Pancreas (tissue), 10 donors: ENCODE measurements around the gene ZP1. TPM values are rescaled to one million over a fixed set of nuclear protein-coding genes. Genes with fewer than 3 reads are reported as not detected.
A peak's percentile ranks its signal among the peaks of the same experiment; 100 is the strongest.

Experiments used
- ATAC-seq, 4 donors: fragments of 200-7000 bp; cut with Tn5 transposase; one replicate each; pipeline versions ENCODE4 v1.8.0 to v1.9.1; 2020; ENCODE audit warnings: mild to moderate bottlenecking in 4 of 4, moderate library complexity in 4 of 4
- DNase-seq, 6 donors: peaks; one replicate each; pipeline ENCODE4 v3.0.0-alpha.2; 2020
- FAIRE-seq: peaks from 2 replicates; lab custom pipeline; 2012; peaks lifted over from hg19 to GRCh38; lab: Jason Lieb, UNC
- H3K27ac ChIP-seq, 4 donors: fragments of 200-600 bp; sonication (generic); 1 replicate in 3 of 4; 2 replicates in 1 of 4; pipeline versions ENCODE4 v1.5.0 to v1.8.0; 2020
- H3K27me3 ChIP-seq, 4 donors: fragments of 200-600 bp; one replicate each; pipeline ENCODE4 v1.8.0; 2021
- H3K36me3 ChIP-seq, 3 donors: fragments of 200-600 bp; sonication (generic) in 1 of 3; one replicate each; pipeline versions ENCODE4 v1.5.0 to v1.8.0; 2020 to 2021
- H3K4me1 ChIP-seq, 3 donors: fragments of 200-600 bp; one replicate each; pipeline ENCODE4 v1.8.0; 2021
- H3K4me3 ChIP-seq, 4 donors: fragments of 200-600 bp; sonication (generic) in 2 of 4; one replicate each; pipeline versions ENCODE4 v1.5.0 to v1.8.0; 2020 to 2021
- H3K9me3 ChIP-seq, 4 donors: fragments of 200-600 bp; one replicate each; pipeline ENCODE4 v1.8.0; 2021
- WGBS, 2 donors: extraction: QIAGEN DNeasy Blood & Tissue Kit; methylation state at CpG; one replicate each; pipeline ENCODE4 v1.1.7; 2013; 5-methylcytosine and 5-hydroxymethylcytosine counted together
- intact Hi-C, 3 donors: fragments of 100-400 bp; cut with DNase I; formaldehyde crosslinking; loops; one replicate each; pipeline versions ENCODE4 v1.11.1 to v1.14.2; 2022
- polyA plus RNA-seq, 2 donors: library from polyadenylated mRNA; stranded (reverse); fragments of 200-250 nt; gene quantifications; one replicate each; pipeline ENCODE4 v1.2.3, GENCODE V29; 2013
- total RNA-seq, 6 donors: library from RNA; stranded (reverse); fragmentation: NEBNext Ultra II Directional in 4 of 6; extraction: Animal tissue kit (Norgen Biotek cat#: 25700) in 4 of 6; gene quantifications; one replicate each; pipeline versions ENCODE4 v1.2.1 to v1.2.4, GENCODE V29; 2021 to 2023
- TF ChIP-seq, protein P1 (sequence below), 4 donors: fragments of 200-600 bp; sonication (generic) in 3 of 4; IDR thresholded peaks; one replicate each; pipeline versions ENCODE4 v1.5.0 to v1.8.0; 2021; ENCODE audit warnings: antibody characterized with exemption in 4 of 4
- donor health status: healthy with polysubstance abuse.
- donor health status: DM: no; HTN: no; CAD: no; lungs with moderate emphysema.
- donor health status: DM: no; HTN: no; CAD: no.
- donor health status: control.
- donor health status: control.
- donor health status: Bipolar disorder and iron deficiency.
- donor health status: DM: yes; HTN: yes; CAD: no.
- donor health status: DM: no; HTN: no; CAD: no.
- donor health status: DM: no; HTN: no; CAD: no.
- donor health status: DM: yes; HTN: yes; CAD: no.

ZP1 gene
- total and polyA plus RNA-seq, 8 donors: 0.34 to 1.5 TPM; not detected in 6

DNA sequence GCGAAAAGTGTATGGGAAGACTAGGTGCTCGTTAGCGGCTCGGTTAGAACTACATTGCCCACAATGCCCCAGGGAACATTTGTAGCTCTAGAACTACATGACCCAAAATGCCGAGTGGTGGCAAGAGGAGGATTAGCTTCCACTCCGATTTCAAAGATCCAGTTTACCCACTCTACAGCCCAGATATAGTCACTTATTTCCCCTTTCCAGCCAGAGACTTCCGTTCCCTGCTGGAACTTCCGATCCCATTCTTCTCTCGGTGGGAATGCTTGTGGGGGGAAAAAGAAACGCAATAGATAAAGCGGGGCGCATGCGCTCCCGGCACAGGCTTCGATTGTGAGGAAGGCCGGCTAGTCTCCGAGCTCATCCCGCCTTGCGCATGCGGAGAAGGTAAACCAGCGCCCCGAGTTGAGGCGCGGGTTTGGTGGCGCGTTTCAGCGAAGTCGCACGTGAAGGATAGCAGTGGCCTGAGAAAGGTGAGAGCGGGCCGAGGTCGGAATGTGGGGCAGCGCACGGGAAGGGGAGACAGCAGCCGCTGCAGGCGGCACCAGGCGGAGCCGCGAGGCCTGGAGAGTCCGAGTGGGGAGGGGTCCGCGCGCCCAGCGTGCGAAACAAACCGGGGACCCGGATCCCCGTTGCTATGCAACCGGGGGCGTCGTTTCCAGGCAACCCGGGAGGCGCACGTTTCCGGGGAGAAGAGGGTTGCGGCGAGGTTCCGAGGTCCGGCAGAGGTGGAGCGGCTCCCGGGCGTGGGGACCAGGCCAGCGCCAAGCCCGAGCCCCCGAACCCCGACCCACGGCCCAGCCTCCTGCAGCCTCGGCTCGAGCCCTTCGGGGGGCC is 46.7 kb downstream of the ZP1 start, which contains the start of gene TMEM109:
TSS of gene TMEM109 (plus strand) at position 366 of the 840 bp plus-strand sequence. CDS start 5,536 bp downstream, outside the sequence.
- no peak for FAIRE-seq
- 0% methylated on average over 68 to 70 of the region's 70 CpGs for WGBS, 2 donors

GRCh38 chr11:60914633-60915247 is 47.4 kb downstream of the ZP1 start:
- 0 to 1% methylated on average over 31 of the region's 31 CpGs for WGBS, 2 donors
- intact Hi-C loops: no loop called here
- Histone ChIP-seq H3K4me3 (peak overlapping the region; percentile 62 to 96 (median 70)), H3K27ac (peak overlapping the region; percentile 74 to 94 (median 82)), H3K4me1 (peaks cover 0 to 9% (median 9%) of the 10 kb centered on the region in 3 donors), H3K9me3 (no peaks in the 10 kb centered on the region), H3K27me3 (no peaks in the 10 kb centered on the region), H3K36me3 (no peaks in the 10 kb centered on the region)
- TF ChIP-seq, protein P1, sequence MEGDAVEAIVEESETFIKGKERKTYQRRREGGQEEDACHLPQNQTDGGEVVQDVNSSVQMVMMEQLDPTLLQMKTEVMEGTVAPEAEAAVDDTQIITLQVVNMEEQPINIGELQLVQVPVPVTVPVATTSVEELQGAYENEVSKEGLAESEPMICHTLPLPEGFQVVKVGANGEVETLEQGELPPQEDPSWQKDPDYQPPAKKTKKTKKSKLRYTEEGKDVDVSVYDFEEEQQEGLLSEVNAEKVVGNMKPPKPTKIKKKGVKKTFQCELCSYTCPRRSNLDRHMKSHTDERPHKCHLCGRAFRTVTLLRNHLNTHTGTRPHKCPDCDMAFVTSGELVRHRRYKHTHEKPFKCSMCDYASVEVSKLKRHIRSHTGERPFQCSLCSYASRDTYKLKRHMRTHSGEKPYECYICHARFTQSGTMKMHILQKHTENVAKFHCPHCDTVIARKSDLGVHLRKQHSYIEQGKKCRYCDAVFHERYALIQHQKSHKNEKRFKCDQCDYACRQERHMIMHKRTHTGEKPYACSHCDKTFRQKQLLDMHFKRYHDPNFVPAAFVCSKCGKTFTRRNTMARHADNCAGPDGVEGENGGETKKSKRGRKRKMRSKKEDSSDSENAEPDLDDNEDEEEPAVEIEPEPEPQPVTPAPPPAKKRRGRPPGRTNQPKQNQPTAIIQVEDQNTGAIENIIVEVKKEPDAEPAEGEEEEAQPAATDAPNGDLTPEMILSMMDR (IDR thresholded peaks at IDR 0.05): no peak
- FAIRE-seq: no peak
- ATAC-seq: peak; percentile 42 to 63 (median 55)
- peak in 2 of 6 donors; percentile 48 to 49 for DNase-seq

More for the DNA sequence above, 46.7 kb downstream of the ZP1 start, which contains the start of gene TMEM109:
- intact Hi-C loops: no loop called here
- DNase-seq: peak; percentile 80 to 93 (median 84)
- Histone ChIP-seq H3K4me3 (peak within 1 kb of the TSS; percentile 62 to 96 (median 70)), H3K36me3 (no peaks in the 10 kb centered on the region), H3K4me1 (peaks cover 0 to 9% (median 9%) of the 10 kb centered on the region in 3 donors), H3K27me3 (no peaks in the 10 kb centered on the region), H3K27ac (peak within 1 kb of the TSS; percentile 74 to 94 (median 82)), H3K9me3 (no peaks in the 10 kb centered on the region)
- peak; percentile 81 to 87 (median 86) for ATAC-seq
- TF ChIP-seq, protein P1 (IDR thresholded peaks at IDR 0.05): no peak

DNA sequence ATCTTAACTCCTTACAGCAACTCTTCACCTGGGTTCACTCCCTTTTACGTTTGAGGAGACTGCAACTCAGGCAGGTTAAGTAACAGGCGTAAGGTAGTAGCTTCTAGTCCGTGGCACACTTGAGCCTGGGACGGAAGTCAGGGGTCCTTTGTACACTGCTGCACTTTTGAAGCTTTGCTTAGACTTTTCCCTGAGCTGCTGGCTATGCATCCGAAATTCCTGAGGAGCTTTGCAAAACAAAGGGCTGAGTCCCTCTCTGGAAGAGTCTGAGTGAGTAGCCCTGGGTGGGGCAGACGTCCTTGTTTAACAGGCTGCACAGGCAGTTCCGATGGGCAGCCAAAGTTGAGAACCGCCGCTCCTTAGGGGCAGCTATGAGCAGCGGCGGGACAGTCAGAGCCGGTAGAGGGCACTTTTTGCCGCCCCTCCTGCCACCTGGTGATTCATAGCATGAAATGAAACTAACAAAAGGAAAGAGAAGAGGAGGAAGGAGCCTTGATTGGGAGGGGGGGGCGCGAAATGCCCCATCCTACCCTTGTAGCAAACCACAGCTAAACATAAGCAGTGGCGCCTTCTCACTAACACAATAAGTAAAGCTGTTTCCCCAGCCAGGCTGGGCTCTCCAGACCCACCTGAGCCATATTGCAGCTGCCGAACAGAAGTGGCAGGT is 48.0 kb downstream of the ZP1 start:
- WGBS, 2 donors: 8 to 9% methylated on average over 17 of the region's 17 CpGs
- peaks cover 0 to 9% (median 9%) of the 10 kb centered on the region in 3 donors for H3K4me1 ChIP-seq

GRCh38 chr11:60916669-60917206 is 49.4 kb downstream of the ZP1 start:
- H3K9me3 ChIP-seq: no peaks in the 10 kb centered on the region
- no peak overlapping the region for H3K27ac ChIP-seq
- ATAC-seq (no peak), FAIRE-seq (no peak), DNase-seq (no peak)
- WGBS, 2 donors: 43 to 49% methylated on average over 3 of the region's 3 CpGs
- no peak overlapping the region for H3K4me3 ChIP-seq
- peaks cover 0 to 9% (median 9%) of the 10 kb centered on the region in 3 donors for H3K4me1 ChIP-seq
- intact Hi-C loops: no loop called here
- H3K27me3 ChIP-seq: no peaks in the 10 kb centered on the region
- TF ChIP-seq, protein P1 (IDR thresholded peaks at IDR 0.05): no peak
- peaks cover 0 to 17% (median 9%) of the 10 kb centered on the region in 3 donors for H3K36me3 ChIP-seq

More for the DNA sequence above, 48.0 kb downstream of the ZP1 start:
- ATAC-seq (peak; percentile 35 to 63 (median 50)), FAIRE-seq (no peak), DNase-seq (peak in 5 of 6 donors; percentile 40 to 78 (median 55))
- intact Hi-C loops: no loop called here
- H3K4me3 ChIP-seq: peak overlapping the region in 3 of 4 donors; percentile 62 to 96 (median 71)
- no peaks in the 10 kb centered on the region for H3K27me3 ChIP-seq
- H3K27ac ChIP-seq: peak overlapping the region in 2 of 4 donors; percentile 87 to 94
- H3K9me3 ChIP-seq: no peaks in the 10 kb centered on the region
- H3K36me3 ChIP-seq: peaks cover 0 to 5% (median 1%) of the 10 kb centered on the region in 3 donors
- TF ChIP-seq, protein P1 (IDR thresholded peaks at IDR 0.05): no peak
